Hepatocyte (in vitro differentiated cells): Measurements from ENCODE around the gene NAT14. TPM values are rescaled to one million over a fixed set of nuclear protein-coding genes. Genes with fewer than 3 reads are reported as not detected.

Experiments used
- DNase-seq: peaks from one replicate; pipeline ENCODE4 v3.0.0-alpha.2; 2016; ENCODE audit warnings: low spot score
- H2AFZ ChIP-seq: fragments of 200-600 bp; sonication (generic); 2 replicates; pipeline ENCODE4 v1.6.0; 2016; ENCODE audit warnings: antibody characterized with exemption, mild to moderate bottlenecking
- H3K27ac ChIP-seq: fragments of 200-600 bp; sonication (generic); 2 replicates; pipeline ENCODE4 v1.5.1; 2016; ENCODE audit warnings: mild to moderate bottlenecking
- H3K27me3 ChIP-seq: fragments of 200-600 bp; sonication (generic); 2 replicates; pipeline ENCODE4 v1.6.1; 2016
- H3K36me3 ChIP-seq: fragments of 200-600 bp; sonication (generic); replicated peaks from 2 replicates; pipeline ENCODE4 v1.5.1; 2016; ENCODE audit warnings: low read depth; ENCODE audit not compliant: insufficient read depth
- H3K4me1 ChIP-seq: fragments of 200-600 bp; sonication (generic); 2 replicates; pipeline ENCODE4 v1.5.1; 2016; ENCODE audit warnings: mild to moderate bottlenecking, moderate library complexity; ENCODE audit not compliant: insufficient read depth
- H3K4me2 ChIP-seq: fragments of 200-600 bp; sonication (generic); 2 replicates; pipeline ENCODE4 v1.6.0; 2016
- H3K4me3 ChIP-seq: fragments of 200-600 bp; sonication (generic); 2 replicates; pipeline ENCODE4 v1.5.1; 2016; ENCODE audit warnings: mild to moderate bottlenecking
- H3K79me2 ChIP-seq: fragments of 200-600 bp; sonication (generic); 2 replicates; pipeline ENCODE4 v1.6.0; 2017; ENCODE audit warnings: mild to moderate bottlenecking
- H3K9me2 ChIP-seq: fragments of 200-600 bp; sonication (generic); replicated peaks from 2 replicates; pipeline ENCODE4 v1.6.0; 2017; ENCODE audit warnings: mild to moderate bottlenecking; ENCODE audit not compliant: insufficient read depth
- H3K9me3 ChIP-seq: fragments of 200-600 bp; sonication (generic); 2 replicates; pipeline ENCODE4 v1.5.1; 2016; ENCODE audit warnings: low read depth, mild to moderate bottlenecking
- H4K20me1 ChIP-seq: fragments of 200-600 bp; sonication (generic); 2 replicates; pipeline ENCODE4 v1.6.0; 2016; ENCODE audit warnings: mild to moderate bottlenecking; ENCODE audit not compliant: insufficient read depth, poor library complexity, severe bottlenecking
- CTCF ChIP-seq: fragments of 200-600 bp; sonication (generic); IDR thresholded peaks from 2 replicates; pipeline ENCODE4 v1.5.1; 2016; ENCODE audit warnings: antibody characterized with exemption, mild to moderate bottlenecking; ENCODE audit not compliant: poor library complexity
- EZH2 ChIP-seq: fragments of 200-600 bp; sonication (generic); IDR thresholded peaks from 2 replicates; pipeline ENCODE4 v1.6.1; 2016; ENCODE audit warnings: antibody characterized with exemption, mild to moderate bottlenecking, borderline replicate concordance
- EZH2phosphoT487 ChIP-seq: fragments of 200-600 bp; sonication (generic); IDR thresholded peaks from one replicate; pipeline ENCODE4 v1.6.1; 2018; ENCODE audit warnings: antibody characterized with exemption, mild to moderate bottlenecking, low read depth, moderate library complexity; ENCODE audit not compliant: unreplicated experiment, severe bottlenecking
- WGBS: methylation state at CpG from one replicate; pipeline ENCODE4 v1.1.6; 2016; ENCODE audit warnings: low lambda C conversion rate; ENCODE audit errors: missing lambda C conversion rate; 5-methylcytosine and 5-hydroxymethylcytosine counted together
- polyA plus RNA-seq: library from polyadenylated mRNA; unstranded; fragments of >200 nt; fragmentation: Nextera tagmentation; extraction: Ambion mirVana; gene quantifications from 2 replicates; pipeline ENCODE4 v1.2.1, GENCODE V29; 2016
- total RNA-seq: library from RNA; depleted of rRNA; stranded (reverse); fragments of >200 nt; gene quantifications from 2 replicates; pipeline ENCODE4 v1.2.3, GENCODE V29; 2014

NAT14 gene
- total and polyA plus RNA-seq, 2 experiments from 2014 or later: 22.3 to 40.3 TPM

GRCh38 chr19:55481148-55481793 is 3.7 kb upstream of the NAT14 start:
- Histone ChIP-seq H3K79me2 (peaks cover 28% of the 10 kb centered on the region), H3K4me2 (no peak overlapping the region), H3K36me3 (no peaks in the 10 kb centered on the region), H2AFZ (no peak overlapping the region), H4K20me1 (no peaks in the 10 kb centered on the region), H3K4me1 (peaks cover 17% of the 10 kb centered on the region), H3K27ac (no peak overlapping the region), H3K27me3 (no peaks in the 10 kb centered on the region), H3K4me3 (no peak overlapping the region), H3K9me2 (no peaks in the 10 kb centered on the region), H3K9me3 (no peaks in the 10 kb centered on the region)
- WGBS: 97% methylated on average over 50 of the region's 52 CpGs
- TF ChIP-seq EZH2phosphoT487: no peak
- no peak for TF ChIP-seq EZH2
- TF ChIP-seq CTCF: no peak
- no peak for DNase-seq

GRCh38 chr19:55481794-55482155 is 3.2 kb upstream of the NAT14 start:
- no peak for TF ChIP-seq CTCF
- TF ChIP-seq EZH2phosphoT487: no peak
- TF ChIP-seq EZH2: no peak
- Histone ChIP-seq H3K79me2 (peaks cover 28% of the 10 kb centered on the region), H3K9me2 (no peaks in the 10 kb centered on the region), H3K27ac (no peak overlapping the region), H4K20me1 (no peaks in the 10 kb centered on the region), H3K27me3 (no peaks in the 10 kb centered on the region), H2AFZ (no peak overlapping the region), H3K4me2 (no peak overlapping the region), H3K4me1 (peaks cover 20% of the 10 kb centered on the region), H3K36me3 (no peaks in the 10 kb centered on the region), H3K4me3 (no peak overlapping the region), H3K9me3 (no peaks in the 10 kb centered on the region)
- DNase-seq: no peak
- 81% methylated on average over 7 of the region's 40 CpGs for WGBS

GRCh38 chr19:55482156-55482961 is 2.6 kb upstream of the NAT14 start:
- Histone ChIP-seq H2AFZ (no peak overlapping the region), H3K4me2 (no peak overlapping the region), H3K9me3 (no peaks in the 10 kb centered on the region), H3K4me3 (no peak overlapping the region), H3K4me1 (peaks cover 26% of the 10 kb centered on the region), H3K27me3 (no peaks in the 10 kb centered on the region), H3K9me2 (no peaks in the 10 kb centered on the region), H3K36me3 (no peaks in the 10 kb centered on the region), H3K27ac (no peak overlapping the region), H4K20me1 (no peaks in the 10 kb centered on the region), H3K79me2 (peaks cover 25% of the 10 kb centered on the region)
- 98% methylated on average over 41 of the region's 83 CpGs for WGBS
- DNase-seq: no peak
- TF ChIP-seq EZH2 (no peak), CTCF (no peak), EZH2phosphoT487 (no peak)
